ENCODE results near the gene LDHAL6A.
"Not testable (repeated sequence)": the region's sequence is repeated elsewhere in the genome, so short reads cannot be mapped to it uniquely, and the experiment has no call there.

The LDHAL6A gene

DNA sequence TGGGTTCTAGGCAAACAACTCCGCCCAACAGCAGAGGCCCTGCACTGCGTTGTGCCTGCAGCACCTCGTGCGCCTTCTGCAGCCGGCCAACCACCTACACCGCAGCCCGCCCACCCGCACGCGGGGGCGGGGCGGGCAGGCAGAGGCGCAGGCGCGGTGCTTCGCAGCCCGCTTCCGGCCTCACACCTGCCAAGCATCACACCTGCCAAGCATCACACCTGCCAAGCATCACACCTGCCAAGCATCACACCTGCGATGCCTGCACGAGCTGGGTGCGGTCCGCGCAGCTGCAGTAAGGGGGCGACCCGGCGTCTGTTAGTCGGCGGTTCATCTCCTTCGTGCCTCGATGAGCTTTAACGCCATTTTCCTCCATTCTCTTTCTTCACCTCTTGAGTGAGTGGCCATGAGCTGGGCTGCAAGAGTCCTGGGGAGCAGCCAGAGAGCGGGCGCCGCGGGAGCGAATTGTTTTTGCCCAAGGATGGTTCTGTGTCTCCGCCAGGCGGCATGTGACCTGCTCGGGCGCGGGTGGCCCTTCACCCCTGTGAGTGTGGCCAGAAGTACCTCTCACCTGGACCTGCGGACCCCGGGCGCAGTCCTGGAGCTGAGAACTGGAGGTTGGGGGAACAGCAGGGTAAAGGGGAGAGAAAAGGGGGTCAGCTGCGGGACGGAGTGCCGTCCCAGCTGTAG lies at the start of gene LDHAL6A:
LDHAL6A (plus strand) TSS at position 171 of the 687 bp plus-strand sequence. CDS start 825 bp downstream, outside the sequence.
- no peak for DNase-seq

DNA sequence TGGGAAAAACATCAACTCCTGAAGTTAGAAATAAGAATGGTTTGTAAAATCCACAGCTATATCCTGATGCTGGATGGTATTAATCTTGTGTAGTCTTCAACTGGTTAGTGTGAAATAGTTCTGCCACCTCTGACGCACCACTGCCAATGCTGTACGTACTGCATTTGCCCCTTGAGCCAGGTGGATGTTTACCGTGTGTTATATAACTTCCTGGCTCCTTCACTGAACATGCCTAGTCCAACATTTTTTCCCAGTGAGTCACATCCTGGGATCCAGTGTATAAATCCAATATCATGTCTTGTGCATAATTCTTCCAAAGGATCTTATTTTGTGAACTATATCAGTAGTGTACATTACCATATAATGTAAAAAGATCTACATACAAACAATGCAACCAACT lies 48.3 kb upstream of the LDHAL6A start:
- not testable (repeated sequence) for DNase-seq

DNA sequence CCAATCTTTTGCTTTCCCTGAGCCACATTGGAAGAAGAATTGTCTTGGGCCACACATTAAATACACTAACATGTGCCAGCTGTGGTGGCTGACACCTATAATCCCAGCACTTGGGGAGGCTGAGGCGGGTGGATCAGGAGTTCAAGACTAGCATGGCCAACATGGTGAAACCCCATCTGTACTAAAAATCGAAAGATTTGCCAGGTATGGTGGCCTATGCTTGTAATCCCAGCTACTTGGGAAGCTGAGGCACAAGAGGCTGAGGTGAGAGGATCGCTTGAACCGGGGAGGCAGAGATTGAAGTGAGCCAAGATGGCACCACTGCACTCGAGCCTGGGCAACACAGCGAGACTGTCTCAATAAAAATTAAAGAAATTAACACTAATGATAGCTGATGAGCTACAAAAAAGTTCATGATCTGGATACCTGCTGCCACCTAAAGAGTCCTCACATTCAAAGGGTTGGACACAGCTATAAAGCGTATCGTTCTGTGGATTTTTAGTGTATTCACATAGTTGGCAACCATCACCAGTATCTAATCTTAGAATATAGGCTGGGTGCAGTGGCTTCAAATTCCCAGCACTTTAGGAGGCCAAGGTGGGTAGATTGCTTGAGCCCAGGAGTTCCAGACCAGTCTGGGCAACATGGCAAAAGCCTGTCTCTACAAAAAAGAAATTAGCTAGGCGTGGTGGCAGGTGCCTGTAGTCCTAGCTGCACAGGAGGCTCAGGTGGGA lies 46.9 kb upstream of the LDHAL6A start:
- DNase-seq = no peak

DNA sequence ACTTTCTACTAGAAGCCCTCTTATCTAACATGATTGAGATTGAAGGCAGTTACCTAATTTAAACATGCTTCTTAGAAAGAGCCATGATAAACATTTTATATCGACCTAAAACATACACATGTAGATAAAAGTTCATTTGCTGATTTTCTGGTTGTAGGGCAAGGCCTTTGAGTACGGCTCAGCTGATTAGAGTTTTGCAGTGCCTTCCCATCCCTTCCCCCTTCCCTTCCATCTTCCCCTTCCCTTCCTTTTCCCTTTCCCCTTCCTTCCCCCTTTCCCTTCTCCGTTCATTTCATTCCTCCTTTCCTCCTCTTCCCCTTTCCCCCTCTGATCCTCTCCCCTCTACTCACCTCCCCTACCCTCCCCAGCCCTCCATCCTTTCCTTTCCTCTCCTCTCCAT lies 39.2 kb upstream of the LDHAL6A start:
- DNase-seq = no peak

DNA sequence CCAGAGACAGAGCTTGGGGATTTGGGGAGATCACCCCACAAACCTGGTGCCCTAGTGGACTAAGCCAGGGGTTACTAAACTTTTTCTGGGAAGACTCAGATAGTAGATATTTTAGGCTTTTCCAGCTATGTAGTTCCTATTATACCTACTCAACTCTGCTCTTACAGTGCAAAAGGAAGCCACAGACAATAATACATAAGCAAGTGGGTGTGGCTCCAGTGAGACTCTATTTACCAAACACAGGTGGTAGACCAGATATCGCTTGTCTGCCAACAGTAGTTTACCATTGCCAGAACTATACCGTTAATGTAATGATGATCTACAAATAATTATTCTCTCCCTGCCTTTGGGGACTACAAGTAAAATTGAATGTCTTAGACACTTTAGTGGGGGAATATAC lies 36.6 kb upstream of the LDHAL6A start:
- DNase-seq = no peak

DNA sequence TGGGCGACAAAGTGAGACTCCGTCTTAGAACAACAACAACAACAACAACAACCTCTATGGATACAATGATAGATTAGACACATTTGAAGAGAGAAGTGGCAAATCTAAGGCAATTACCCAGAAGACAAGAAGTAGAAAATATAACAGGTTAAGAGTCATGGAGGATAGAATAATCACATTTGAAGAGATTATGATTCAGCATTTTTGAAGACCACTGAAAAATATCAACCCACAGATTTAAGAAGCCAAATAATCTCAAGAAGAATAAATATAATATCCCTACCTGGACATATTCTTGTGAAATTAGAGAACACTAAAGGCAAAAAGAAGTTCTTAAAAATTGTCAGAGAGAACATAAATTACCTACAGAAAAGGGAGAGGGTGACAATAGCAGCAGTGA lies 35.6 kb upstream of the LDHAL6A start:
- no peak for DNase-seq

DNA sequence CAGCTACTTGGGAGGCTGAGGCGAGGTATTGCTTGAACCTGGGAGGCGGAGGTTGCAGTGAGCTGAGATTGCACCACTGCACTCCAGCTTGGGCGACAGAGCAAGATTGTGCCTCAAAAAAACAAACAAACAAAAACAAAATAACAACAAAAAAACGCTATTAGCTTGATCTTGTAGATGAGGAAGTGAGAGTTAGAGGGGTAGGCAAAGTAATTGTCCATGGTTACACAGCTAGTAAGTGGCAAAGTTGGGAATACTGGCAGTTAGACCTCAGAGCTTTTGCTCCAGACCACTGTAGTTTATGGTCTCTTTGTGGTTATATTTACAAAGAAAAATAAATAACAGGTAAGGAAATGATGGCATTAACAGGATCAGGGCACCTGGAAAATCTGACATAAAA lies 28.4 kb upstream of the LDHAL6A start:
- DNase-seq = no peak

DNA sequence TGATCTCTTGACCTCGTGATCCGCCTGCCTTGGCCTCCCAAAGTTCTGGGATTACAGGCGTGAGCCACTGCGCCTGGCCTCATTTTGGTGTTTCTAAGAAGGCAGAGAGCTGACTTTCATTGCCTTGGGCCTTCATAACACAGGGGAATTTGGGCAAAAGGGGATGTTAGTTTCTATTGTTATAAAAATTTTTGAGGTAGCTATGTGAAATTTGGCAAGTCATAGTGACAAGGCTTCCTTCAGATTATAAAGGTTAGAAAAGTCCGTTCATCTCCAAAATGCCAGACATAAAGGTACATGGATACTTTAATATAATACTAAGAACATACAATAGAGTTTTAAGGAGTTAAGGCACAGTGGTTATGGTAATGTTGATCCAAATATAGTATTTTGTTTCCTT lies 26.3 kb upstream of the LDHAL6A start:
- DNase-seq = no peak

DNA sequence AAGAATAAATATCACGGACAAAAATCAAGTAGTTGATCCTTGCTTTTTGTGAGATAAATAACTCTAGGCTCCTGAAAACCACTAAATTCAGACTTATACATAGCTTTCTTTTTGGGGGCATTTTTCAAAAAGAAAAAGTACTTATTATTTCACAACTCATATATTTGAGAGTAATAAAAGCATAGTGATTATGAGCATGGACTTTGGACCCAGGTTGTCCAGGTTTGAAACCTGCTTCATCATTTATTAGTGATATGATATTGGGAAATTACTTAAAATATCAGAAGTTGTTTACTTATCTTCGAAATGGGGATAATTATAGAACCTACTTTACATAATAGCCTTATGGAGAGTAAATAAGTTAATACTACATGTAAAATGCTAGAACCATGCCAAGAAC lies 17.0 kb upstream of the LDHAL6A start:
- no peak for DNase-seq

DNA sequence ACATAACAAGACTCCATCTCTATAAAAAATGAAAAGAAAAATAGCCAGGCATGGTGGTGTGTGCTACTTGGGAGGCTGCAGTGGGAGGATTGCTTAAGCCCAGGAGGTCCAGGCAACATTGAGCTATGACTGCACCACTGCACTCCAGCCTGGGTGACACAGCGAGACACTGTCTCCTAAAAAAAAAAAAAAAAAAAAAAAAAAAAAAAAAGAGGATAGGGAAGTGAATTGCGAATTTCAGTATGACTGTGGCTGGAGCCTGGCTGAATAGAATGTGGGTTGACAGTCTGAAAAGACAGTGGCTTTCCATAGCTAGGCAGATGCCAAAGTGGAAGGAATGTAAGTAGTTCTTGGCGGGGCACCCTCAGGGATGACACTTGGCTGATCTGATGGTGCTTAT lies 6.4 kb upstream of the LDHAL6A start:
- DNase-seq = no peak

DNA sequence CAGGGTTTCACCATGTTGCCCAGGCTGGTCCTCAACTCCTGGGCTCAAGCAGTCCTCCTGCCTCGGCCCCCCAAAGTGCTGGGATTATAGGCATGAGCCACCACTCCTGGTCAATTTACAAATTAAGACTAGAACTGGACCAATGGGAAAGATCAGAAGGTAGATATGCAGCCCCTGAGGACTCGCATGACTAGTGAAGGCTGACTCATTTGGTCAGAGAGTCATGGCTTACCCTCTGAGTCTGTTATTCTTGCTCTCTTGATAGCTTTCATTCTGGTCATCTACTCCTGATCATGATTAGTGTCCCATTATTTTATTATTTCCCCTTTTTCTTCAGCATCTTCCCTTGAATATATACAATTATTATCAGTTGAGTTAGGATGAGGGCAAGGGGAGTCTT lies 2.7 kb upstream of the LDHAL6A start:
- no peak for DNase-seq

DNA sequence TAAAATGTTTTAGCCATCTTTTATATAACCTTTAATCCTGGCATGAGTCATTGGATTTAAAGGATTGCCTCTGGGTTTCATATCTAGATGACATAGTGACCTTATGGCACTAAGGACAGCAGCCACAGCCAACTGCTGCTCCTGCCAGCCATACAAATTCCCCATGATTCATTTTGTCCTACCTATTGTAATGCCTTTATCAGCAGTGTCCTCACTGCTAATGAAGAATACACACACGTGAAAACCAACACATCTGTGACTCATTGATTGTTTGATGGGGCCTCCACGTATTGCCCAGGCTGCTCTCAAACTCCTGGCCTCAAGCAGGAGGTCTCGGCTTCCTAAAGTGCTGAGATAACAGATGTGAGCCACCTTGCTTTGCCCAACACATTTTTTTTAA lies 1.8 kb downstream of the LDHAL6A start:
- DNase-seq = no peak

DNA sequence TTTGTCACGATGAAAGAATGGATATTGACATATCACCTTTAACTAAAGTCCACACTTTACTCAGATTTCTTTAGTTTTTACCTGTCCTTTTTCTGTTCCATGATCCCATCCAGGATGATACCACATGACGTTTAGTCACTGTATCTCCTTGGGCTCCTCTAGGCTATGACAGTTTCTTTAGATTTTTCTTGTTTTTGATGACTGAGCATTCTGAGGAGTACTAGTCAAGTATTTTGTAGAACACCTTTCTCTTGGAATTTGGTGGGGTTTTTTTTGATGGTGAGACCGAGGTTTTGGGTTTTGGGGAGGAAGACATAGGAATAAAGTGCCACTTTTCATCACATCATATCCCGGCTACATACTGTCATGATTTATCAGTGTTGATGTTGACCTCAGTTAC lies 4.0 kb downstream of the LDHAL6A start:
- DNase-seq = no peak

DNA sequence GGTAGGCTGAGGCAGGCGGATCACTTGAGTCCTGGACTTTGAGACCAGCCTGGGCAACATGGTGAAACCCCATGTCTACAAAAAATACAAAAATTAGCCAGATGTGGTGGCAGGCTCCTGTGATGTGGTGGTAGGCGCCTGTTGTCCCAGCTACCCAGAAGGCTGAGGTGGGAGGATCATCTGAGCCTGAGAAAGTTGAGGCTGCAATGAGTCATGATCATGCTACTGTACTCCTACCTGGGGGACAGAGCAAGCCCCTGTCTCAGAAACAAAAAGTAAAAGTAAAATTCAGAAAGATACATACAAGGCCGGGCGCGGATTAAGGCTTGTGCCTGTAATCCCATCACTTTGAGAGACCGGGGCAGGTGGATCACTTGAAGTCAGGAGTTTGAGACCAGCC lies 6.3 kb downstream of the LDHAL6A start:
- no peak for DNase-seq

DNA sequence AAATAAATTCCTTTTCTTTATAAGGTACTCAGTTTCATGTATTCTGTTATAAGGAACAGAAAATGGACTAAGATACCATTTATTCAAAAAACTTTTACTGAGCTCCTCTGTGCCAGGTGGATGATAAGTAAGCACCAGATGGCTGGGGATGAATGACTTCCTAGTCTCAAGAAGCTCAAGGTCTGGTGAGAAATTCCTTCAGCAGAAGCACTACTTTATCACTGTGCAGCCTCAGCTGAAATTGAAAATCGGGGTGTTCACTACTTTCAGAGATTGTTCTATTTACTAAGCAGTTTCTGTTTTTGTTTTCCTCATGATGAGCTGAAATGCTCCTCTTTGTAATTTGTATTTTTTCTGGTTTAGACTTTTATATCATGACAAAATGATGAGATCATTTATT lies 7.8 kb downstream of the LDHAL6A start:
- DNase-seq = no peak

DNA sequence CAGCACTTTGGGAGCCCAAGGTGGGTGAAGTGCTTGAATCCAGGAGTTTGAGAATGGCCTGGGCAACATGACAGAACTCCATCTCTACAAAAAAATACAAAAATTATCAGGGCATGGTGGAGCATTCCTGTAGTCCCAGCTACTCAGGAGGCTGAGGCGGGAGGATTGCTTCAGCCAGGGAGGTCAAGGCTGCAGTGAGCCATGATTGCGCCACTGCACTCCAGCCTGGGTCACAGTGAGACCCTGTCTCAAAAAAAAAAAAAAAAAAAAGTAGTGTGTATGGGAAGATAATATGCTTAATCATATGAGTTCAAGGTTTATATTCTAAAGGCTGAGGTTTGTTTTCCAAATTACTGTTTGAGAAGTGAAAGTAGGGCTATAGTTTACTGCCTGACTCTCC lies 10.7 kb downstream of the LDHAL6A start:
- DNase-seq = no peak

DNA sequence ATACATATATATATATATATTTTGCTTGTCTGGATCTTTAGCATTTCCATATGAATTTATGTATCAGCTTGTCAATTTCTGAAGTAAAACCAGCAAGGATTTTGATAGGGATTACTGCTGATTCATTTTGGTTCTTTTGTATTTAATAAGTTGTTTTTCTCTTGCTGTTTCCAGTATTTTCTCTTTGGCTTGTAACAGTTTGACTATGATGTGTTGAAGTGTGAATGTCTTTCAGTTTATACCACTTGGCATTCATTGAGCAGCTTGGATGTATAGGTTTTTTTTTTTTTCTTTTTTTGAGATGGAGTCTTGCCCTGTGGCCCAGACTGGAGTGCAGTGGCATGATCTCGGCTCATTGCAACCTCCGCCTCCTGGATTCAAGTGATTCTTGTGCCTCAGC lies 12.4 kb downstream of the LDHAL6A start:
- DNase-seq = no peak

DNA sequence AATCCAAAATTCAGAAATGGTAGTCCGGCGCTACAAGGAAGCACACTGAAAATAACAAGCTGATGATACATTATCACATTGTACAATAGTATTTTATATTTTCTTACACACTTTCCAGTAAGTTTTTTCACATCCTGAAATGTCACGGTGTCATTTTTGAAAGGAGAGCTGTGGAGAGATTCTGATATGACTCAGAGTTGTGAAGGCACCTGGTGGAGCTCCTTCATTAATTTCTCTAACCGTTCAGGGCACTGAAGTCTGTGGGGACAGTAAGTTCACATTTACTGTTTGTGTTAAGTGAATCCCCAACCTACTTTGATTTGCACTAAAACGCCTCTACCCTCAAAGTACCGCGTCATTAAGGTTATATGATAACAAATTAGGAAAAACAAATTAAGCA lies 13.3 kb downstream of the LDHAL6A start:
- no peak for DNase-seq

DNA sequence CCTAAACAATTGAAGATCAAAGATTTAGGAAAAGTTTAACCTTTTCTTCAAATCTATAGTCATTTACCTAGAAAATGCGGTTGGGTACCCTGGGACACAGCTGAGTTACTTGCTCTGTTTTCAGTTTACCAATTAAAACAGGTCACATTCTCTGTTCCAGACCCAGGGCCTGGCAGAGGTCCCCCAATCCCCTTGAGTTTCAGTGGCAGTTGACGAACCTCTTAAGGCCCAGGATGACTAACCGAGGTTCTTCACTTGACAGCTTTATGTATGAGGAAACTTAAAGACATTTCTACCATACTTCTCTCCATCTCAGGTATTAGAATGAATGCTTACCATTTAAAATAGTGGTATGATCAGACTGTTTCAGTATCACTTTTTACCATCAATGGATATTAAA lies 16.3 kb downstream of the LDHAL6A start:
- DNase-seq = no peak

DNA sequence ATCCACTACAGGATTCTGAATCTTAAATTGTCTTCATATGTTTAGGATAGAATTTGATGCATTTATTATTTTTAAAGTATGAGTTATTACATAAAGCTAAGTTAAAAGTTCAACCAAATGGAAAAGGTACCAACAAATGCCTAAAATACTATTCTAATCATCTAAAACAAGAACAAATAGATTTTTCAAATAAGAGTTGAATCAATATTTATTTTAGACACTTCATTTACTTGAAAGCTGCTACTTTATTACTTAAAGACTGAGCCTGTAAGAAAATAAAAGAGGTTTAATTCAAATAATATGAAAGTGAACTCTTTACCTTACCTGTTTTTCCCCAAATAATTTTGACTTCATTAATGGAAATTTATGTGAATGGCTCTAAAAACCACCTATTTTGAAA lies 16.9 kb downstream of the LDHAL6A start:
- no peak for DNase-seq

DNA sequence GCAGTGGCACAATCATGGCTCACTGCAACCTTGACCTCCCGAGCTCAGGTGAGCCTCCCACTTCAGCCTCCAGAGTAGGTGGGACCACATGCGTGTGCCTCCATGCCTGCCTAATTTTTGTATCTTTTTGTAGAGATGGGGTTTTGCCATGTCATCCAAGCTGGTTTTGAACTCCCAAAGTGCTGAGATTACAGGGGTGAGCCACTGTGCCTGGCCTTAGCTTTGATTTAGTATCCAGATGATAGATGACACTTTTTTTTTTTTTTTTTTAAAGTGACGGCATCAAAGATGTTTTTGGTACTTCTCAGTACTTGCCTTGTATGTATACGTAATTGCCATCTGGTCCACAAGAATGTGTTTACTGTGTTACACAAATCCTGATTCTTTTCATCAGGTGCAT lies 23.4 kb downstream of the LDHAL6A start:
- DNase-seq = no peak

DNA sequence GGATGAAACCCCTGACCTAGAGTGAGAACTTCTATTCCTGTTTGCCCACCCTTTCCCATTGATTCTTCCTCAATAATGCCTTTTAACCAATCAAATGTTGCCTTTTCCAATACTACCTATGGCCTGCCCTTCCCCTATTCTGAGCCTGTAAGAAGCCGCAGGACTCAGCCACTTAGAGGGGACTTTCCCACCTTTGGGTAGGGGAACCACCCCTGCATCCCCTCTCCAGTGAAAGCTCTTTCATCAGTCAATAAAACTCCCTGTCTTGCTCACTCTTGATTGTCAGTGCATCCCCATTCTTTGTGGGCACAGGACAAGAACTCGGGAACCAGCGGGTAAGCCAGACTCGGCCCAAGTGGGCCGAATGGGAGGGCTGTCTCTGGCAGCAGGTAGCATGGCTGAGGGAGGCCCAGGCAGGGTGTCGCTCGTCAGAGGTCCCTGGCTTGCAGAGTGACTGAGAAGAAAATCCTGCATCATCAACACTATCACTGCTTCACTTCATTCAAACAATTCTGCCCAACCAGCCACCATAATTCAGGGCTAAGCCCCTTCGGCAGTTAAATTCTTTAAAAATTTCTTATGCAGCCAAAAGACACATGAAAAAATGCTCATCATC lies 30.4 kb downstream of the LDHAL6A start:
- no peak for DNase-seq

DNA sequence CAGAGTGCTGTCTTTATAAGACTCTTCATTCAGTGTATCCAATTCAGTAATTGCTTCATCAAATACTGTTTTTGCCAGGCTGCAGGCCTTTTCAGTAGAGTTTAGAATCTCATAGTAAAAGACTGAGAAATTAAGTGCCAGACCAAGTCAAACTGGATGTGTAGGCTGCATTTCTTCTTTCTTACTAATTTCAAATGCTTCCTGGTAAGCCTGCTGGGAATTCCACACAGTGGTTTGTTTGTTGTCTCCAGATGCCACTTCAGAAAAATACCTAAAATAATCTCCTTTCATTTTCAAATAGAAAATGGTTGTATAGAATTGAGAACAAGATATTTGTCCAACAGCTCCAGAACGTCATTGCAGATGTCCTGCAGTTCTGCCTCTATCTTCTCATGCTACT lies 34.7 kb downstream of the LDHAL6A start:
- no peak for DNase-seq

DNA sequence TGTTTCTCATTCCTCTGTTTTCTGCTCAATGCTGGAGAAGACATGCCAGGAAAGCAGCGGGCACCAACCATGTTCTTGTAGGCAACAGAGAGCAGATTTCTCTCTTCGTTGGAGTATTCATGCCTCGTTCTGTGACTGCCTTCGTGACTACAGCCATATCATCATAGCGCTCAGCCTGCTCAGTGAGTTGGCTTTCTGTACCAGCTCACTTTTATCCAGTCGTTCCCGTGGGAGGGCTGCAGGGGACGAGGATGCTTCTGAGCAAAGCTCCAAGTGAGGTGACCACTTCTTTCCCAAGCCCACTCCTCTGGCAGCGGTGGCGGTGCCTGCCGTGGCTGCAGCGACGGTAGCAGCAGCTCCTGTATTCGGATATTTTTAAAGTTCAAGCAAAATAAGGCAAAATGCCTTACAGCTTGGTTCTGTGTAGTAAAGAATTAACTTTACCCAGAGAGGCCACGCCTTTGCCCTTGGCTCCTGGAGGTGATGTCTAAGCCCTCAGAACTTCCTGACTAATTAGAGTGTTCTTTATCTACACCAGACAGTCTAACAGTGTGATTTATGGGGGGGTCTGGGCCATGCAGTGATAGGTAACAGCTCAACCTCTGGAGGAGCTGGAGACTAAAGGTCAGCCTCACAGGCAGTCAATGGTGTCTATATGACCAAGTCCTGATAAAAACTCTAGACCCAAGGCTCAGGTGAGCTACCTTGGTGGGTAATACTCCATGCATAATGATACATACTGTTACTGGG lies 35.3 kb downstream of the LDHAL6A start:
- DNase-seq = no peak
